Neuronal stem cell (in vitro differentiated cells): ENCODE data around the gene NKAIN4.

Experiments used
- DNase-seq: peaks from one replicate; pipeline ENCODE4 v3.0.0-alpha.2; 2013; ENCODE audit warnings: low spot score
- H2AFZ ChIP-seq: one replicate; pipeline ENCODE4 v1.6.1; 2013; ENCODE audit warnings: mild to moderate bottlenecking, low read length, inconsistent platforms
- H2AK5ac ChIP-seq: 2 replicates; pipeline ENCODE4 v1.6.1; 2013; ENCODE audit warnings: low read depth, mild to moderate bottlenecking, inconsistent platforms, low read length, moderate library complexity, mixed read lengths
- H2BK120ac ChIP-seq: 2 replicates; pipeline ENCODE4 v1.6.1; 2013; ENCODE audit warnings: low read depth, mild to moderate bottlenecking, inconsistent platforms, low read length, moderate library complexity, mixed read lengths
- H2BK12ac ChIP-seq: one replicate; pipeline ENCODE4 v1.6.1; 2013; ENCODE audit warnings: low read length, inconsistent platforms
- H2BK15ac ChIP-seq: 2 replicates; pipeline ENCODE4 v1.6.1; 2013; ENCODE audit warnings: mild to moderate bottlenecking, low read length, inconsistent platforms, mixed read lengths
- H2BK5ac ChIP-seq: one replicate; pipeline ENCODE4 v1.6.1; 2013; ENCODE audit warnings: inconsistent platforms, mild to moderate bottlenecking, low read length, moderate library complexity
- H3K14ac ChIP-seq: one replicate; pipeline ENCODE4 v1.6.1; 2013; ENCODE audit warnings: low read length, inconsistent platforms
- H3K18ac ChIP-seq: 2 replicates; pipeline ENCODE4 v1.6.1; 2013; ENCODE audit warnings: low read length, inconsistent platforms
- H3K23ac ChIP-seq: 2 replicates; pipeline ENCODE4 v1.6.1; 2013; ENCODE audit warnings: low read depth, mild to moderate bottlenecking, mixed read lengths, low read length, inconsistent platforms; ENCODE audit not compliant: poor library complexity
- H3K27ac ChIP-seq: replicated peaks from 3 replicates; pipeline ENCODE4 v1.5.1; 2013; ENCODE audit warnings: low read length, inconsistent platforms
- H3K27me3 ChIP-seq, 3 experiments: 2 replicates each; pipeline ENCODE4 v1.6.1; 2013; ENCODE audit warnings: low read length in 3 of 3, mild to moderate bottlenecking in 2 of 3, inconsistent platforms in 1 of 3, low read depth in 1 of 3, mixed read lengths in 1 of 3, moderate library complexity in 1 of 3; ENCODE audit not compliant: control insufficient read depth in 3 of 3, insufficient read depth in 3 of 3
- H3K36me3 ChIP-seq, 2 donors: replicated peaks in 1 of 2; 2 replicates each; pipeline ENCODE4 v1.6.1; 2013; ENCODE audit warnings: low read length in 2 of 2; ENCODE audit not compliant: control insufficient read depth in 2 of 2, insufficient read depth in 2 of 2
- H3K4ac ChIP-seq: 2 replicates; pipeline ENCODE4 v1.6.1; 2013; ENCODE audit warnings: inconsistent platforms, mild to moderate bottlenecking, low read length, moderate library complexity
- H3K4me1 ChIP-seq, 2 donors: 1 replicate in 1 of 2; 2 replicates in 1 of 2; pipeline ENCODE4 v1.6.1; 2013; ENCODE audit warnings: low read length in 2 of 2, low read depth in 1 of 2; ENCODE audit not compliant: control insufficient read depth in 2 of 2, insufficient read depth in 1 of 2
- H3K4me2 ChIP-seq: one replicate; pipeline ENCODE4 v1.6.1; 2013; ENCODE audit warnings: mild to moderate bottlenecking, low read length, inconsistent platforms; ENCODE audit not compliant: insufficient read depth, poor library complexity, severe bottlenecking
- H3K4me3 ChIP-seq, 2 donors: 2 replicates each; pipeline ENCODE4 v1.5.1; 2013; ENCODE audit warnings: low read length in 2 of 2, mild to moderate bottlenecking in 2 of 2, inconsistent platforms in 1 of 2, moderate library complexity in 1 of 2
- H3K79me1 ChIP-seq: one replicate; pipeline ENCODE4 v1.6.1; 2013; ENCODE audit warnings: low read depth, mild to moderate bottlenecking, inconsistent platforms, low read length, moderate library complexity
- H3K9ac ChIP-seq: one replicate; pipeline ENCODE4 v1.6.1; 2013; ENCODE audit warnings: mild to moderate bottlenecking, low read depth, low read length, inconsistent platforms; ENCODE audit not compliant: poor library complexity
- H3K9me3 ChIP-seq, 2 donors: replicated peaks in 1 of 2; 2 replicates each; pipeline versions ENCODE3 to v1.6.1; 2013; ENCODE audit warnings: low read length in 2 of 2, mild to moderate bottlenecking in 2 of 2, inconsistent platforms in 1 of 2, low read depth in 1 of 2, mixed read lengths in 1 of 2, moderate library complexity in 1 of 2; ENCODE audit not compliant: control insufficient read depth in 2 of 2, insufficient read depth in 1 of 2
- H4K8ac ChIP-seq: one replicate; pipeline ENCODE4 v1.6.1; 2013; ENCODE audit warnings: low read depth, mild to moderate bottlenecking, inconsistent platforms, low read length, moderate library complexity
- H4K91ac ChIP-seq: one replicate; pipeline ENCODE4 v1.6.1; 2013; ENCODE audit warnings: low read length, low read depth, mild to moderate bottlenecking, inconsistent platforms; ENCODE audit not compliant: poor library complexity
- WGBS, 2 donors: extraction: QIAGEN DNeasy Blood & Tissue Kit; methylation state at CpG; one replicate each; pipeline ENCODE4 v1.1.7; 2013; ENCODE audit warnings: missing lambda C conversion rate in 2 of 2, mixed read lengths in 1 of 2; ENCODE audit not compliant: insufficient read length in 2 of 2, insufficient replicate concordance in 1 of 2; ENCODE audit errors: extremely low coverage in 2 of 2; 5-methylcytosine and 5-hydroxymethylcytosine counted together

Gene NKAIN4

GRCh38 chr20:63214514-63214913 is 39.7 kb downstream of the NKAIN4 start:
- Histone ChIP-seq H2BK5ac (no peak overlapping the region), H3K4ac (no peak overlapping the region), H4K8ac (no peak overlapping the region), H2AK5ac (no peak overlapping the region), H3K23ac (no peak overlapping the region), H2BK12ac (no peak overlapping the region), H3K4me3 (peak overlapping the region in 1 of 2 donors; percentile 92), H3K36me3 (peaks cover 27 to 56% of the 10 kb centered on the region in 2 donors), H2BK15ac (no peak overlapping the region), H3K27me3 (peaks cover 0 to 10% (median 0%) of the 10 kb centered on the region in 3 experiments), H3K18ac (no peak overlapping the region), H3K27ac (no peak overlapping the region), H4K91ac (no peak overlapping the region), H2AFZ (no peak overlapping the region), H3K4me2 (peak overlapping the region; percentile 84), H3K4me1 (peaks cover 8 to 9% of the 10 kb centered on the region in 2 donors), H3K9me3 (no peaks in the 10 kb centered on the region), H3K79me1 (no peaks in the 10 kb centered on the region), H3K9ac (no peak overlapping the region), H3K14ac (no peak overlapping the region), H2BK120ac (no peak overlapping the region)
- no CpG with 5 or more reads among the region's 6 CpGs for WGBS, 2 donors
- no peak for DNase-seq

- DNase-seq = no peak
- H2BK12ac ChIP-seq = no peak overlapping the region
- WGBS, 2 donors = no CpG with 5 or more reads among the region's 5 CpGs
- no peaks in the 10 kb centered on the region for H3K79me1 ChIP-seq
- H3K18ac ChIP-seq = no peak overlapping the region
- H2BK5ac ChIP-seq = no peak overlapping the region
- no peak overlapping the region for H3K4me2 ChIP-seq
- H2BK15ac ChIP-seq = no peak overlapping the region
- no peak overlapping the region for H3K4ac ChIP-seq
- no peaks in the 10 kb centered on the region for H3K27me3 ChIP-seq
- H3K36me3 ChIP-seq = peaks cover 36 to 72% of the 10 kb centered on the region in 2 donors
- H3K4me1 ChIP-seq = peaks cover 8 to 9% of the 10 kb centered on the region in 2 donors
- H4K8ac ChIP-seq = no peak overlapping the region
- H2AFZ ChIP-seq = no peak overlapping the region
- H3K4me3 ChIP-seq = no peak overlapping the region
- no peak overlapping the region for H3K23ac ChIP-seq
- no peaks in the 10 kb centered on the region for H3K9me3 ChIP-seq
- no peak overlapping the region for H2AK5ac ChIP-seq
- no peak overlapping the region for H3K27ac ChIP-seq
- no peak overlapping the region for H3K14ac ChIP-seq
- no peak overlapping the region for H3K9ac ChIP-seq
- no peak overlapping the region for H4K91ac ChIP-seq
- no peak overlapping the region for H2BK120ac ChIP-seq
These were observed 41.5 kb downstream of the NKAIN4 start for GRCh38 chr20:63212792-63213191.

- Histone ChIP-seq H3K27ac (no peak overlapping the region), H3K36me3 (peaks cover 38 to 77% of the 10 kb centered on the region in 2 donors), H3K4me3 (peak overlapping the region in 1 of 2 donors; percentile 10)
These were observed 41.9 kb downstream of the NKAIN4 start for GRCh38 chr20:63212393-63212730.

GRCh38 chr20:63210011-63210605 is 44.2 kb downstream of the NKAIN4 start:
- Histone ChIP-seq H2BK12ac (no peak overlapping the region), H2BK5ac (no peak overlapping the region), H4K8ac (no peak overlapping the region), H2AK5ac (no peak overlapping the region), H3K4me1 (peaks cover 2 to 6% of the 10 kb centered on the region in 2 donors), H3K4ac (no peak overlapping the region), H3K36me3 (peaks cover 46 to 95% of the 10 kb centered on the region in 2 donors), H3K14ac (no peak overlapping the region), H2BK15ac (no peak overlapping the region), H3K4me2 (no peak overlapping the region), H4K91ac (no peak overlapping the region), H3K79me1 (no peaks in the 10 kb centered on the region), H3K23ac (no peak overlapping the region), H3K27ac (no peak overlapping the region), H2BK120ac (no peak overlapping the region), H3K27me3 (no peaks in the 10 kb centered on the region), H3K9ac (peak overlapping the region; percentile 70), H3K4me3 (no peak overlapping the region), H3K18ac (no peak overlapping the region), H2AFZ (no peak overlapping the region), H3K9me3 (no peaks in the 10 kb centered on the region)
- no peak for DNase-seq
- no CpG with 5 or more reads among the region's 11 CpGs for WGBS, 2 donors

More at GRCh38 chr20:63212393-63212730, 41.9 kb downstream of the NKAIN4 start:
- Histone ChIP-seq H2BK120ac (no peak overlapping the region), H2BK12ac (no peak overlapping the region), H3K9ac (no peak overlapping the region), H2AFZ (no peak overlapping the region), H3K79me1 (no peaks in the 10 kb centered on the region), H4K8ac (no peak overlapping the region), H3K18ac (no peak overlapping the region), H3K4ac (no peak overlapping the region), H4K91ac (no peak overlapping the region), H3K14ac (no peak overlapping the region), H3K4me2 (no peak overlapping the region), H3K27me3 (no peaks in the 10 kb centered on the region), H3K23ac (no peak overlapping the region), H2AK5ac (no peak overlapping the region), H3K9me3 (no peaks in the 10 kb centered on the region), H3K4me1 (peaks cover 8 to 9% of the 10 kb centered on the region in 2 donors), H2BK15ac (no peak overlapping the region), H2BK5ac (no peak overlapping the region)
- WGBS, 2 donors = no CpG with 5 or more reads among the region's 5 CpGs
- no peak for DNase-seq
